ENCODE measurements around the gene DIPK1C.
"Not testable (repeated sequence)": the region's sequence is repeated elsewhere in the genome, so short reads cannot be mapped to it uniquely, and the experiment has no call there.

DIPK1C gene

DNA sequence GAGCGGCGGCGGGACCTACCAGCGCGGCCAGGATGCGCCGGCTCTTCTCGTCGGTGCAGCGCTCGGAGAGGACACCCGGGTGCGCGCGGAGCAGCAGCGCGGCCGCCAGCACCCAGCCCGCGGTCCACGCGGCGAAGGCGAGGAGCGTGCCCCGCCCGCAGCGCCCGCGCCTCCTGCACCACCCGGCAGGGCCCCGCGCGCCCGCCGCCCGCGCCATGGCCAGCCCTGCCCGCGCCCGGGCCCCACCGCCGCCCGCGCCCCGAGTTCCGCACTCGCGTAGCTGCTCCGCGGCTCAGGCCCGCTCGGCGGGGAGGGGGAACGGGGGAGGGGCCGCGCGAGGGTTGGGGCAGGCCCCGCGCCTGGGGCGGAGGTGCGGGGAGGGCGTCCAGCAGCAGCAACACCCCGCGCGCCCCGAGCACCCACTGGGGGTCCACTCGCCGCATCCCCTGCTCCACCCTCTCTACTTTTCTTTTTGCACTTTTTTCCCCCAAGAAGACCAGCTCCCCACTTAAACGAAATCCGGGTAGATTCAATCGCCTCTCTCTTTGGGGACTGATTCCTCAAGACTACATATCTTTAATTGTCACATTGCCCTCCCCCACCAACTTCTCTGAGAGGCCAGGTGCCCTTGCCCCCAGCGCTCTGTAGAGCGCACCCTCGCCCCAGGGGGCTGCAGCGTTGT, at the start of gene DIPK1C:
Gene DIPK1C (minus strand): TSS at position 266 of the 682 bp plus-strand sequence. CDS start 49 bp downstream, at position 217.
- no peak for DNase-seq

DNA sequence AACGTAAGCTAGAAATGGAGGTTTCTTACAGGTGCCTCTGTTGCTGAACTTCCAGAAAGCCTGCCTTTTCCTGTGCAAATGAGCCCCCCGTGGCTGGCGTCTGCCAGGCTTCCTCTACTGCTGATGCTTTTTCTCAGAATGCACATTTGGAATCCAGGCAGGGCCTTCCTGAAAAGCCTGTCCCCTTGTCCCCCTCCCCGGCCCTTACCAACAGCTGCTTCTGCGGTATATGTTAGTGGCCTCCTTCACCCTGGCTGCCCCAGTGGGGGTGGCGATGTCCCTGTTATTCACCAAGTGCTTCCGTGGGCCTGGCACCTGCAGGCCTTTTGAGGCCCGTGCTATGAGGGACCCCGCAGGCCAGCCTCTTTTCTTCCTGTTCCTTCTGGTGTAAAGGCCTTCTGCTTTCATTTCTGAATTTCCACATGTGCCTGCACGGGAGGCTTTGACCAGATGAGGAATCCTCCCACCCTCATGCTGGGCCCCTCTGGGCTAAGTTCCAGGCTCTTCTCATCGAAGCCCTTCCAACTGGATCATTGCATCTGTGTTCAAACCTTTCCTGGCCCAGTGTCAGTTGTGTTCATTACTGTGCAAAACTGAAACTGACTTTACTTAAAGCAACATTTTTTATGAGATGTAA, 49.5 kb upstream of the DIPK1C start:
- no peak for DNase-seq

DNA sequence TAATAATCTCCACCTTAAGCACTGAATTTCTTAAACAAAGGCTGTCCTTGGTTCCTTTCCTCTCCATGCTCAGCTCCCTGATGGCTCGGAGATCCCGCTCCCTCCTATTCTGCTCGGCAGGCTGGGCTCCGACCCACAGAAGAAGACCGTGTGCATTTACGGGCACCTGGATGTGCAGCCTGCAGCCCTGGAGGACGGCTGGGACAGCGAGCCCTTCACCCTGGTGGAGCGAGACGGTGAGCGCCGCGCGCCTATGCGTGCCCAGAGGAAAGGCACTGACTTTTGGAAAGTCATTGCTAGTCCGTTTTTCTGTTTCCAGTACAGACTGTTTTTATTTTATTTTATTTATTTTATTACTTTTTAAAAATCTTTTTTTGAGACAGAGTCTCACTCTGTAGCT, 48.7 kb upstream of the DIPK1C start:
- no peak for DNase-seq

DNA sequence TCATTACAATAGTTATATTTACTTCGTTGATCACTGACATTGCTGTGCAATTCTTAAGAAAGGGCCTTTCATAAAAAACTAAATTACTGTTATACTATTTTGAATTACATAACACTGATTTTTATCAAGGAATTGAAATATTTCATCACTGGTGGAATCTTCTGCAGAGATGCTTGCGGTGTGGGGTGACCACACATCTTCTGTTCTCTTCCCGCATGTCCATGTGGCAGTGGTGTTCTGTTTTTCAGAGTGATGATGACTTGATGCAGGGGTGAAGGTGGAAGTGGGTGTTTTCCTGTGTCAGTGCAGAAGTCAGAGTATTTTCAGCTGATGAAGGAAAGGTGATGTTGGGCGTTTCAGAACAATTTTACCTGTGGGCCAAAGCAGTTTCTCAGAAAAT, 46.0 kb upstream of the DIPK1C start:
- no peak for DNase-seq

DNA sequence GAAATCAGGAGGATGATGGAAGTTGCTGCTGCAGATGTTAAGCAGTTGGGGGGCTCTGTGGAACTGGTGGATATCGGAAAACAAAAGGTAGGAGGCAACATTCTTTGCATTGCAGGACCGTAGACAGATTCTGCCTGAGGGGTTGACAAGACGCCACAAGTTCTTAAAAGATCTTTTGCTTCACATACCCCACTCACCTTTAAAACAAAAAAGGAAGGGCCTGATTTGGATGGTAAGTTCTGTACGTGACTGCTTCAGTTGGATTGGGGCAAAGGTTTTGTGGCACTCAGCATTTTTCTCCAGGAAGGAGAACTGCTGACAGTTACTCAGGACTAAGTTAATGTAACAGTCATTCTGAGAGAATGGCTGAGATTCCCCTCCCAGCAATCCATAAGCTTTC, 44.3 kb upstream of the DIPK1C start:
- no peak for DNase-seq

DNA sequence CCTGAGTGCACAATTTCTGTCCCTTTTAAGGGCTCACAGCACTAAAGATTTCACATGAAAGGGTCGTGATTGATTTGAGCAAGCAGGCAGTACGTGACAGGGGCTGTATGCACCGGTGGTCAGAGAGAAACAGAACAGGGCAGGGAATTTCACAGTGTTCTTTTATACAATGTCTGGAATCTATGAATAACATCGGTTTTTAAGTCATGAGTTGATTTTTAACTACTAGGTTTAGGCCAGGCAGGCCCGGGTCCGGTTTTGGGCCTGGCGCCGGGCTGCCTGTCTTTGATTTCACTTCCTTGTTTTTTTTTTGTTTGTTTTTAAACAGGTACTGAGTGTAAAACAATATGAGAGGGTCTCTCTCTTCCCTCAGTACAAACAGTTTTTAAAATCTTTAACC, 43.7 kb upstream of the DIPK1C start:
- DNase-seq: not testable (repeated sequence)

DNA sequence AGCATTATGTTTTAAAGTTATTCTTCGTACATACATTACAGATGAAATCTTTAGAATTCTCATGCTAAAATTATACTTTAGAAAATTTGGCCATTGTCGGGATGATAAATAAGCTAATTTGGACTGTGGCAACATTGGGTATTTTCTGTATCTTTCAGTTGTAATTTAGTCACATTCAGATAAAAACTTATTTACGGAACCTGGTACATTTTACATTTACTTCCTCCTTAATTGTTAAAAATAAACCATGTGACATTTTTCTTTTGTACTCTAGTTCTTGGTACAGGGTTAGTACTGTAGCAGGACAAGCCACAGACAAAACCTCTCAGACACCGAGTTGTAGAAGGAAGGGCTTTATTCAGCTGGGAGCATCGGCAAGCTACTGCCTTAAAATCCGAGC, 43.3 kb upstream of the DIPK1C start:
- no peak for DNase-seq

DNA sequence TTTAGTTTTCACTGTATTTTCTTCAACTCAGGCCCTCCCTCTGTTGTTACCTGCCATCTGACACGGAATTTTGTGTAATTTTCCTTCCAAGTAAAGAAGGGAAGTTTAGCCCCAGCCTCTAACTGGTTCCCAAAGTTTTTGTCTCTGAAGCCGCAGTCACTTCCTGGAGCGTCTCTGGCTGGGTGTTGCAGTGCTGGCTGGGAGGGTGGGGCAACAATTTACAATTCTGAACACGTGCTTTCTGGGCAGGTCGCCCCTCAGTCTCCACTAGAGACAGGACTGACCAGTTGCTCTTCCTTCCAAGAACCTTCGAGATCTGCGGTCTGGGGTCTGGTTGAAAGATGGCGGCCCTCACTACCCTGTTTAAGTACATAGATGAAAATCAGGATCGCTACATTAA, 42.5 kb upstream of the DIPK1C start:
- DNase-seq: no peak

DNA sequence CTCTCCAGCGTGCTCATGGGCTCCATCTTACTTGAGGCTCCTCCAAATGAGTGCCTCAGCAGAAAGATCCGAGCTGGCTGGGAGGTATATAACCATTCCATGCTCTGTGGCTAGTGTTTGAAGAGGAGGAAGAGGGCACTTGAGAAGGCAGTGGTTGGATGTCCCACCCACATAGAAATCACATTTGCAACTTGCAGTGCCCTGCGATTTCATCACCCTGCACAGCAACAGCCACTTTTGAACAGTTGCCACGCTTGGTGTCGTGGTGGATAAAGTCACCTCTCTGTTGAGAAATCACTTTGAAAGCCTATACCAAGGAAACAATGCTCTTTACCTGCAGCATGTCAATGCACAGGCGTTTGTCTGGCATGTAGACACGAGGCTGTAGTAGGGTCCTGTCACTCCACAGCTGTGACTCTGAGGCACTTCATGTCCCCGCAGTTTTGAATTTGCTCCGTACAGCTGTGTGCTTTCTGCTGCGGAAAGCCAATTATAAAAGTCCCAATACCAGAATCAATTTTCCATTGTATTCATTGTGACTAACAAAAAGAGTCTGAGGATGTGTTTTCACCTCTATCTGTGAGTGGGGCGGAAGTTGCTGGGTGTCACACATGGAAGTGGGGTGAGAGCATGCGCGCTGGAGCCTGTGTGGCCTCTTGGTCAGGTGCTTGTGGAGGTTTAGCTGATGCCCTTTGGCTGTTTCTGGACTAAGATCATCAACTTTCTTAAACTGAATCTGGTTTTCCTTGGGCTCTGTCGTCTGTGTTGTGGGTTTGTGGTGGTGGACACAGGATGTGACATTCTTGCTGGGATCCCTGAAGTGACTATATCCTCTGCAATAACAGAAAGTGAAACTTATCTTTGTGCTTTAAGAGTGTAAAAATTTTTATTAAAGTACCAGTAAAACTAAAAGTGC, 41.9 kb upstream of the DIPK1C start:
- DNase-seq: no peak

DNA sequence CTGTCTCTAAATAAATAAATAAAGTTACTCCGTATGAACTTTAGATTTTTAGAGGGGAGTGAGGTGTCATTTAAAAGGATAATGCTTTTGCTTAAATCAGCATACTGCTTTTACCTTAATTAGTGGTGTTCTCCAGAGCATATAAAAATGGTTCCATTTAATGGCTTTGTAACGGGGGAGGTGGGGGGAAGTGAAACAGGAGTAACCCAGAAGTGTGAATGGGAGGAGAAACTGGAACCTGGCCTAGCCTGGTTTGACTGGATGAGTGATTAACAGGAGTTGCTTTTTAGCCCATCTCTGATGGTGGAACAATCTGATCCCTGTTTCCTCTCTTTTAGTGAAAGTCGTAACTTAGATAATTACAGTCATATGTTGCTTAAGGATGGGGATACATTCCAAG, 40.7 kb upstream of the DIPK1C start:
- no peak for DNase-seq

DNA sequence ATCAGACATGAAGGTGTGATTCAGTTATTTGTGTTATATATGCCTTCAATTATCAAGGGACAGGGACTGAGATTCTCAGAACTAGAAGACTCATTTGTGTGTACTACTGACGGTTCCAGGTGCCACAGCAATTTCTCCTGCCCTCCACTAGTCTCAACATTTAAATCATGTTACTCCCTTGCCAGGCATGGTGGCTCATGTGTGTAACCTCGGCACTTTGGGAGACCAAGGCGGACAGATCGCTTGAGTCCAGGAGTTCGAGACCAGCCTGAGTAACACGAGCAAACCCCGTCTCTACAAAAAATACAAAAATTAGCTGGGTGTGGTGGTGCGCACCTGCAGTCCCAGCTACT, 40.2 kb upstream of the DIPK1C start:
- no peak for DNase-seq

DNA sequence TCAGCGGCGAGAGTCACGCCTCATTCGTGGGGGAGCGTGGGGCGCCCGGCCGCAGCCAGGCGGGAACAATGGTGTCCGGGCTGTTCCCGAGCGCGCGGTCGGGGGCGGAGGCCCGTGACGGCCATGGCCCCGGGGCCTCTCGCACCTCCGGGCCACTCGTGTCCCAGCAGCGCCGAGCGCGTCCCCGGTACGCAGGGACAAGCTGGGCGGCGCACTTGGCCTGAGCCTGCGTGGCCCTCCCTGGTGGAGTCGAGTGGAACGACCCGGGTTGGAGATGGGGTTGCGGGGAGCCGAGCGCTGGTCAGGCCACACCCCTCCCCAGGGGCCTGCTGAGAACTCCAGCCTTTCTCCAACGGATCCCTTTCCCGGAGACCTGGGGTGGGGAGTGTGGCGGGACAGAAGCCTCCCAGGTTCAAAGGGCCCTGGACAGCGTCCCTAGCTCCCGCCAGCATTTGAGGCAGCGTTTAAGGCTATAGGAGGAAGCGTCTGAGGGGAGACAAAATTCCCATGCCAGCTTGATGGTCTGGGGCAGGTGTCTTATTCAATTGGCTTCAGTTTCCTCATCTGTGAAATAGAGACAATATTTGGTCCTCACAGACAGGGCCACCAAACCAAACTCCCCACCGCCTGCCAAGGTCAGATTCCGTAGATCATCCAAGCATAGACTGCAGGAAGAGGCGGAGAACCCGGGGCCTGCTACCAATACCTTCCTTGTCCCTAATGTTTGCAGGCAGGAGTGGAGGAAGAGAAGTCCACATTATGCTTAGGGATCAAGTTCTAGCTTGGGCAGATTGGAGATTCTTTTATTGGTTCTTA, 39.6 kb upstream of the DIPK1C start:
- DNase-seq: no peak

DNA sequence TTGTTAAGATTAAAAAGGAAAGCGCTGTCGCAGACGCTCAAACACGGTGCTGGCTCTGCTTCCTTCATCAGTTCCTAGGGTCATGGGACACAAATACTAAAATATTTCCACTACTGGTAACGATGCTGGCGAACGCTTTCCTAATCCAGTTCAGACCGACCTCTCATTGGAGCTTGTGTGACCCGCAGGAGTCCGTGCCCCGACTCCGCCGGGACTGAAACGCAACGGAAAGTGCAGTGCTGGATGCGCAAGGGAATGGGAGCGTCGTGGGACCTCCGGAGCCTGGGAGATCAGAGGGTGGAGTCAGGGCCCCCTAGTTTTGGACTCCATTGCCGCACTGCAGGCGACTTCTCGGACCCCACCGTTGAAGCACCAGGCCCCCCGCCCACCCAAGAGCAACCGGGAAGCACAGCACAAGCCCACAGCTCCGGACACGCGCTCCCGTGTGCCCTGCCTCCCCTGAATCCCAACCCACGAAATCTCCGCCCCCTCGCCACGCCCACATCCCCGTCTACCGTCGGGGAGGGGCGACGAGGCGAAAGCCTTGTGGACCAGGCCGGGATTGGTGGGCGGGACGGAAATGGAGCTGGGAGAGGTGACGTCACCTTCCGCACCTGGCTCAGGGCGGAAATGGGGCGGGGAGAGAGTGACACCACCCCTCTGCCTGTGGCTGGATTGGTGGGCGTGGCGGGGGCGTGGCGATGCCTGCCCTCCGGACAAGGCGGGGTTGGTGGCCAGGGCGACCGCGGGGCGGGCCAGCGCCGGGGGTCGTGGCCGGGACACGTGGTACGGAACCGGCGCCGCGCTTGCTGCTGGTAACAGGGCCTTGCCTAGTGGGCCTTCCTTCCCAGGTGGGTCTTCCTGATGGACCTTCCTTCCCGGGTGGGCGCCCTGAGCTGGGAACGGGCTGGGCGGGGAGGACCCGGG, 38.7 kb upstream of the DIPK1C start, which contains the start of gene CNDP2:
Gene CNDP2 (plus strand): TSS at position 783 of the 927 bp plus-strand sequence. CDS start 3,611 bp downstream, outside the sequence.
- peak; percentile 80 for DNase-seq

DNA sequence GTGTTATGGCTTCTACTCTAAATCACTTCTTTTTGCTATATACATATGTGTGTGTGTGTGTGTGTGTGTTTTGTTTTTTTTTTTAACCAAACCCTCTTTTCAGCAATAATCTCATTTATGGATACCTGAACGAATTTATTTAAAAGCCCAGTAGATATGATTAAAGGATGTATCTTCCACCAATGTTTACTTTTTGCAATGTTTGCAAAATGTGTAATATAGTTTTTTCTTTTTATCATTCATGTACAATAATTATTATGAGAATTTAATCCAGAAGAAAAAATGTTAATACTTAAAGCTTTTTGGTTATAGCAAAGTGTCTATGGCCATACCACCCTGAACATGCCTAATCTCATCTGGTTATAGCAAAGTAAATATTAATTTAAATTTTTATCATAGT, 37.4 kb upstream of the DIPK1C start:
- DNase-seq: no peak

DNA sequence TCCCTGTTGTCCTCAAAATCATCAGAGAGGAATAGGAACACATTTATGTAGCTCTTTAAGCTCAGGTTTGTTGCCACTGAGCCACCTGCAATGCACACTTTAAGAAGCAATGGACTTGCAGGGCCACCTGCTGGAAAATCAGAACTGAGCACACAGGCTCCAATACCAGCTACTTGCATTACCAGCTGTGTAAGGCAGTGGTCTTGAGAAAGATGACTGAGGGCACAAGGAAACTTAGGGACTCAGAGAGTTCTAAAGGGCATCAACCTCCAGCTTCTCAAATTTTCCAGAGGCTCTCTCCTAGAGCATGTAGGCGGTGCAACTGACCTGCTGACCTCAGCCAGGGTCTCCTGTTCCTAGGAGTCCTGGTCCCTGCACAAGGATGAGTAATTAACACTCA, 36.6 kb upstream of the DIPK1C start:
- peak; percentile 4 for DNase-seq

DNA sequence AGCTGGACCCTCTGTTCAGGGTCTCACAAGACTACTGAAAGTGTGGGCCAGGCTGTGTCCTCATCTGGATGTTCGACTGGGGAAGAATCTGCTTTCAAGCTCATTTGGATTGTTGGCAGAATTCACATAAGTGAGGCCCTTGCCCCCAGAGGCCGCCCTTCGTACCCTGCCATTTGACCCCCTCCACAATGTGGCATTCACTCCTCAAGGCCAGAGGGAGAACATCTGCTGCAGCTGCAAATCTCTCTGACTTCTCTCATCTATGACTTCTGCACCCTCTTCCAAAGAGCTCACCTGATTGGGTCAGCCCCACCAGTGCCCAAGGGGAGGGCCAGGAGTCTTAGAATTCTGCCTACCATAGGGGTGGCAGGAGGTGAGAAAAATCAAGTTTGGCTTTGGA, 35.2 kb upstream of the DIPK1C start:
- DNase-seq: no peak

DNA sequence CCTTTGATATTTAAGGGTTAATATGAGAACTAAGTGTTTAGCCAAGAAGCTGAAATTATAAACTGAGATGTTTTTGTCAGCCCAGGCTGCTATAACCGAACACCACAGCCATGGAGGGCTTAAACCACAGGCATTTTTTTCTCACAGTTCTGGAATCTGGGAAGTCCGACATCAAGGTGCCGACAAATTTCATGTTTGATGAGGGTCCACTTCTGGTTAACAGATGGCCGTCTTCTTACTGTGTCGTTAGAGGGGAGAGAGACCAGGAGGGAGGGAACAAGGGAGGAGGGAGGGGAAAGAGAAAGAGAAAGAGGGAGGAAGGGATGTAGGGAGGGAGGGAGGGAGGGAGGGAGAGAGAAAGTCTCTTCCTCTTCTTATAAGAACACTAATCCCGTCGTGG, 32.6 kb upstream of the DIPK1C start:
- DNase-seq: no peak

DNA sequence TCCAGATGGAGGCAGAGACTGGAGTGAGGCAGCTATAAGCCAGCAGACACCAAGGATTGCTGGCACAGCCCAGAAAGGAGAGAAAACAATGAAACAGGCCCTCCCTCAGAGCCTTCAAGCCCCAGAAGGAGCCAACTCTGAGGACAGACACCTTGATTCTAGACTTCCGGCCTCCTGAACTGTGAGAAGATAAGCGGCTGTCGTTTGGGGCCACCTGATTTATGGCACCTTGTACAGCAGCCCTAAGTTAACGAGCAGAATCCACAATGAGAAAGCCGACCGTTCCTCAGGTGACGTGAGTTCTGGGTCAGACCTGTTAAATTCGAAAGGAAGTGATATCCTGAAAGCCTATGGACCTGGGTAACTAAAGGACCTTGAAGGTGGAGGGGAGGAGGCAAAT, 31.8 kb upstream of the DIPK1C start:
- no peak for DNase-seq

DNA sequence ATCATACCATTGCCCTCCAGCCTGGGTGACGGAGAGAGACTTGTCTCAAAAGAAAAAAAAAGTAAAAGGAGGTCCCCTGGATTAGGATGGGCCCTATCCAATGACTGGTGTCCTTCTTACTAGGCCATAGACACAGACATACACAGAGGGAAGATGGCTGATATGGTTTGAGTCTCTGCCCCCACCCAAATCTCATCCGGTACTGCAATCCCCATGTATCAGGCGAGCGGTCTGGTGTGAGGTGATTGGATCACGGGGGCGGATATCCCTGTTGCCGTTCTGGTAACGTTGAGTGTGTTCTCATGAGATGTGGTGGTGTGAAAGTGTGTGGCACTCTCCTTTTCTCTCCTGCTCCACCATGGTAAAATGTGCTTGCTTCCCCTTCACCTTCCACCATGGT, 31.2 kb upstream of the DIPK1C start:
- DNase-seq: no peak

DNA sequence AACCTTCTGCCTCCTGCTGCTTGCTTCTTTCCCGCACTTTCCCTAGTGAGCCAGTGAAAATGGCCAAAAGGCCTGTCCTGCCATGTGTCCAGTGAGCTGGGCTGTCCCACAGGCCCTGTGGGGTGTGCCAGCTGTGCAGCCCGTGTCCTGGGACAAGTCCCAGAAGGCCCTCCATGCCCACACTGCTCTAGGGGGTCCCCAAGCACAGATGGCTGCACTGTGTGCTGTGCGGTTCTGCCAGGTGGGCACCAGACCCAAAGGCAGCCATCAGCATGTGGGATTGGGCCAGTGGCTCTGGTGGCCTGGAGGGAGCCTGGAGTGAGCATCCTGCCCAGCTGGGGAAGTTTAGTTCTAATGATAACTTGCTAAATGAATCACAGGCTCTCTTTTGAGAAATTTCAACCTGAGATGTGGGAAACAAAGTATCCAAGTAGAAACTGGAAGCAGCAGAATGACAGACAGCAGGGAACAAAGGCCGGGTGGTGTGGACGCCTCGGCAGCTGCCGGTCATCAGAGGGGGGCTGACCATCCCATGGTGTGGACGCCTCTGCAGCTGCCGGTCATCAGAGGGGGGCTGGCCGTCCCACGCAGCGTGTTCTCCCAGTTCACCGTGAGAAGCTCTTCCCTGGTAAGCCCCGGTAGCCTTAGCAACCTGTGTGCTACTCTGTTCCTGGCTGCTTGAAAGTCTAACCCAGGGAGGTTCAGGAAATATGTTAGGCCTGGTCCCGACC, 29.2 kb upstream of the DIPK1C start:
- no peak for DNase-seq

DNA sequence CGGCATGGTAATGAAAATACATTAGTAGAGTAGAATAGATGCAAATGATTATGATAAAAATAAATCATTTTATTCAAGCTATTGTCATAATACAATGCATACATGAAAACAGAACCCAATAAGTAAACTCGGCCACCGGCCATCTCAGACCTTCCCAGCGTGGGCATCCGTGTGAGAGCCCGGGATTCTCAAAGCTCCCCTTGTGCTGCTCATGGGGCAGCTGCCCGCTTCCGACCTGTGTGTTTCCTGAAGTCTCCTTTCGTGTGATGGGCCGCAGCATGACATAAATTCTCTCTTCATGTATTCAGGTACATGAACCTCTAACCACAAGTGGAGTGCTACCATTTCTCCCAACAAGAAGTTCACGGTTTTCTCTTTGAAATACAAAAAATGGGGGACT, 25.6 kb upstream of the DIPK1C start:
- DNase-seq: no peak
